Prostate gland (tissue), 2 donors: ENCODE data around the gene LRRTM3. TPM values are rescaled to one million over a fixed set of nuclear protein-coding genes. Genes with fewer than 3 reads are reported as not detected.

Experiments
- DNase-seq: peaks from one replicate; pipeline ENCODE4 v3.0.0-alpha.2; 2019; ENCODE audit warnings: low spot score
- H3K27ac ChIP-seq, 2 donors: fragments of 200-600 bp; sonication (generic); 2 replicates each; pipeline ENCODE4 v1.5.1; 2017 to 2019
- H3K27me3 ChIP-seq: fragments of 200-600 bp; sonication (generic); replicated peaks from 2 replicates; pipeline ENCODE4 v1.5.1; 2019; ENCODE audit not compliant: insufficient read depth
- H3K36me3 ChIP-seq, 2 donors: fragments of 200-600 bp; sonication (generic); 1 replicate in 1 of 2; 2 replicates in 1 of 2; pipeline versions ENCODE4 v1.5.1 to v1.8.1; 2017 to 2019
- H3K4me1 ChIP-seq: fragments of 200-600 bp; sonication (generic); replicated peaks from 2 replicates; pipeline ENCODE4 v1.5.1; 2019
- H3K4me3 ChIP-seq, 2 donors: fragments of 200-600 bp; sonication (generic); 2 replicates each; pipeline ENCODE4 v1.5.1; 2017 to 2019
- H3K9me3 ChIP-seq: fragments of 200-600 bp; sonication (generic); 2 replicates; pipeline ENCODE4 v1.5.1; 2017
- CTCF ChIP-seq, 4 experiments: fragments of 200-600 bp in 2 of 4; fragments of 450-650 bp in 2 of 4; sonication (generic) in 2 of 4; IDR thresholded peaks; 1 replicate in 3 of 4; 2 replicates in 1 of 4; pipeline ENCODE4 v1.5.1; 2016 to 2019; ENCODE audit warnings: antibody characterized with exemption in 4 of 4, mild to moderate bottlenecking in 2 of 4, moderate library complexity in 2 of 4
- POLR2A ChIP-seq: fragments of 450-650 bp; IDR thresholded peaks from one replicate; pipeline ENCODE4 v1.6.1; 2016; ENCODE audit warnings: antibody characterized with exemption, mild to moderate bottlenecking
- POLR2AphosphoS5 ChIP-seq: sonication (generic); formaldehyde crosslinking; IDR thresholded peaks from one replicate; pipeline ENCODE4 v1.6.1; 2017; ENCODE audit warnings: antibody characterized with exemption
- WGBS: methylation state at CpG from one replicate; pipeline ENCODE4 v1.1.5; 2018; 5-methylcytosine and 5-hydroxymethylcytosine counted together
- intact Hi-C: fragments of 100-400 bp; cut with DNase I; formaldehyde crosslinking; loops from one replicate; pipeline ENCODE4 v1.14.2; 2022
- total RNA-seq, 2 donors: library from RNA; depleted of rRNA; stranded (reverse); fragments of >200 nt; gene quantifications; one replicate each; pipeline ENCODE4 v1.1.0, GENCODE V29; 2016

LRRTM3 gene
- total RNA-seq, 2 donors from 2014 or later: 0.14 to 2.3 TPM

DNA sequence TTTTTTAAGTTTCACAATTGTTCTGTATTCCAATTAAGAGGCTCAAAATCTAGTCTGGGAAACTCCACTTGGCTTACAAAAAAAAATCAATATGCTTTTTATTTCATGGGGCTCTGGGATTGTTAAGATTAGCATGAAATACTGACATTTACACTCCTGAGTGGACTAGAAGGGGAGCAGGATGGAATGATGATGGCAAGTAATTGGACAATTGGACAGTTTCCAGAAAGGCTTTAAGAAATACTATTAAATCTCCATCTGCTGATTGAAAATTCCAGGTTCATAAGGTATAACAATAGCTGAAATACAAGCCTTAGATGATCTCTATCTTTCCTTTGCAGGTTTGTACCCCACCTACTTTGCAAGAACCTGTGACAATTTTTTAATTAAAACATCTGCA, 184.4 kb downstream of the LRRTM3 start:
- Histone ChIP-seq H3K27me3 (no peaks in the 10 kb centered on the region), H3K9me3 (no peaks in the 10 kb centered on the region), H3K36me3 (no peaks in the 10 kb centered on the region), H3K4me1 (no peaks in the 10 kb centered on the region), H3K27ac (no peak overlapping the region), H3K4me3 (no peak overlapping the region)
- intact Hi-C loops: no loop called here
- no peak for DNase-seq
- TF ChIP-seq POLR2AphosphoS5 (no peak), POLR2A (no peak), CTCF (IDR thresholded peaks at IDR 0.05) (no peak)

- 97% methylated on average over 1 of the region's 1 CpG for WGBS
Observed at GRCh38 chr10:67112765-67113164, 186.9 kb downstream of the LRRTM3 start.

GRCh38 chr10:67114945-67115344, 189.1 kb downstream of the LRRTM3 start:
- intact Hi-C loops: no loop called here
- TF ChIP-seq POLR2AphosphoS5 (no peak), POLR2A (no peak), CTCF (IDR thresholded peaks at IDR 0.05) (no peak)
- no peaks in the 10 kb centered on the region for H3K27me3 ChIP-seq
- H3K36me3 ChIP-seq: no peaks in the 10 kb centered on the region
- H3K4me3 ChIP-seq: no peak overlapping the region
- no peaks in the 10 kb centered on the region for H3K4me1 ChIP-seq
- DNase-seq: no peak
- 37% methylated on average over 2 of the region's 2 CpGs for WGBS
- no peaks in the 10 kb centered on the region for H3K9me3 ChIP-seq
- no peak overlapping the region for H3K27ac ChIP-seq

More at GRCh38 chr10:67112765-67113164, 186.9 kb downstream of the LRRTM3 start:
- Histone ChIP-seq H3K4me3 (no peak overlapping the region), H3K27me3 (no peaks in the 10 kb centered on the region), H3K9me3 (no peaks in the 10 kb centered on the region), H3K36me3 (no peaks in the 10 kb centered on the region), H3K4me1 (no peaks in the 10 kb centered on the region), H3K27ac (no peak overlapping the region)
- DNase-seq: no peak
- intact Hi-C loops: no loop called here
- TF ChIP-seq CTCF (IDR thresholded peaks at IDR 0.05) (no peak), POLR2A (no peak), POLR2AphosphoS5 (no peak)

DNA sequence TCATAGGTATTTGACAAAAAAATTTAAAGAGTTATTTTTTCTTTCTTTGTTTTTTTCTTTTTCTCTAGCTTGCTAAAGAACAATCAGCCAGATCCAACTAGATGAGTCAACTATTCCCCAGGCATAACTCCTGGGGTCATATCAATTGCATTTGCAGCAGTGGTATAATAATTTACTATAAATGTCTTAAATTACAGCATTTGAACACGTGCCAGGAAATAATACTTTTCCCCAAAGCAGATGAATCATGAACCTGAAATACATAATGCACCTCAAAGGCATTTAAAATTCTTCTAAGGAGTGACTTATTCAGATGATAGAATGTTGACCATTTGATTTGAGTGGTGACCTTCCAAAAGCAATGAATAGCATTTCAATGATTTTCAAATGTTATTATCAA, 190.1 kb downstream of the LRRTM3 start:
- no peak for DNase-seq
- no peaks in the 10 kb centered on the region for H3K4me1 ChIP-seq
- no peaks in the 10 kb centered on the region for H3K27me3 ChIP-seq
- no peak overlapping the region for H3K4me3 ChIP-seq
- intact Hi-C loops: no loop called here
- TF ChIP-seq POLR2AphosphoS5 (no peak), POLR2A (no peak), CTCF (IDR thresholded peaks at IDR 0.05) (no peak)
- H3K27ac ChIP-seq: no peak overlapping the region
- whole genome bisulfite sequencing: 21% methylated on average over 1 of the region's 1 CpG
- no peaks in the 10 kb centered on the region for H3K36me3 ChIP-seq
- H3K9me3 ChIP-seq: no peaks in the 10 kb centered on the region

GRCh38 chr10:67119651-67120050, 193.8 kb downstream of the LRRTM3 start:
- Histone ChIP-seq H3K27me3 (no peaks in the 10 kb centered on the region), H3K27ac (no peak overlapping the region), H3K4me1 (no peaks in the 10 kb centered on the region), H3K9me3 (no peaks in the 10 kb centered on the region), H3K36me3 (no peaks in the 10 kb centered on the region), H3K4me3 (no peak overlapping the region)
- 14% methylated on average over 1 of the region's 1 CpG for WGBS
- no peak for DNase-seq
- intact Hi-C loops: no loop called here
- TF ChIP-seq POLR2AphosphoS5 (no peak), CTCF (IDR thresholded peaks at IDR 0.05) (no peak), POLR2A (no peak)
